ENCODE measurements around the gene HDAC5. TPM values are rescaled to one million over a fixed set of nuclear protein-coding genes. Genes with fewer than 3 reads are reported as not detected.
"Not testable (repeated sequence)": the region's sequence is repeated elsewhere in the genome, so short reads cannot be mapped to it uniquely, and the experiment has no call there.

Gene HDAC5
- polyA plus RNA-seq, 4 donors = 10.1 to 39.9 (median 17.3) TPM

DNA sequence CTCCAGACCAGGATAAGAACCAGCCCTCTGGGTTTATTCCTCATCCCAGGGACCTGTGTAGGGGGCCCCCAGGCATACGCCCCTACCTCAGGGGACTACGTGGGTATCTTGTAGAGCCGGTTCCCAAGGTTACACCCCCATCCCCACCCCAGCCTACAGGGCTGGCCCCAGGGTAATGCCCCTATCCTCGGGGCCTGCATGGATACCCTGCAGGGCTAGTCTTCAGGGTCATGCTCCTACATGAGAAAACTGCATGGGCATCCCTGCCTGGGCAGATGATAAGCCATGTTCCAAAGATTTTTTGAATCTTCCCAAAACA is 14.2 kb downstream of the HDAC5 start:
- Histone ChIP-seq H3K9me3 (ENCODE audit: control insufficient read depth in 2 of 2, insufficient read depth in 1 of 2, low read depth in 1 of 2, low read length in 1 of 2) (no peaks in the 10 kb centered on the region), H3K27ac (ENCODE audit: low read depth in 1 of 3, low read length in 2 of 3) (peak overlapping the region in 2 of 3 donors; percentile 69 to 77), H3K36me3 (ENCODE audit: control insufficient read depth in 3 of 3, insufficient read depth in 2 of 3, low read depth in 1 of 3, low read length in 3 of 3) (peaks cover 0 to 85% (median 0%) of the 10 kb centered on the region in 3 donors), H3K4me1 (ENCODE audit: control insufficient read depth in 3 of 3, insufficient read depth in 2 of 3, low read depth in 1 of 3, low read length in 2 of 3) (peaks cover 2 to 51% (median 10%) of the 10 kb centered on the region in 3 donors), H3K27me3 (ENCODE audit: control insufficient read depth in 3 of 3, insufficient read depth in 3 of 3, low read length in 3 of 3) (no peaks in the 10 kb centered on the region), H3K4me3 (ENCODE audit: low read depth in 1 of 3, low read length in 3 of 3) (no peak overlapping the region)
- WGBS, 3 donors = 29 to 57% (median 48%) methylated on average over 4 of the region's 4 CpGs
- no peak for FAIRE-seq
- DNase-seq = no peak

DNA sequence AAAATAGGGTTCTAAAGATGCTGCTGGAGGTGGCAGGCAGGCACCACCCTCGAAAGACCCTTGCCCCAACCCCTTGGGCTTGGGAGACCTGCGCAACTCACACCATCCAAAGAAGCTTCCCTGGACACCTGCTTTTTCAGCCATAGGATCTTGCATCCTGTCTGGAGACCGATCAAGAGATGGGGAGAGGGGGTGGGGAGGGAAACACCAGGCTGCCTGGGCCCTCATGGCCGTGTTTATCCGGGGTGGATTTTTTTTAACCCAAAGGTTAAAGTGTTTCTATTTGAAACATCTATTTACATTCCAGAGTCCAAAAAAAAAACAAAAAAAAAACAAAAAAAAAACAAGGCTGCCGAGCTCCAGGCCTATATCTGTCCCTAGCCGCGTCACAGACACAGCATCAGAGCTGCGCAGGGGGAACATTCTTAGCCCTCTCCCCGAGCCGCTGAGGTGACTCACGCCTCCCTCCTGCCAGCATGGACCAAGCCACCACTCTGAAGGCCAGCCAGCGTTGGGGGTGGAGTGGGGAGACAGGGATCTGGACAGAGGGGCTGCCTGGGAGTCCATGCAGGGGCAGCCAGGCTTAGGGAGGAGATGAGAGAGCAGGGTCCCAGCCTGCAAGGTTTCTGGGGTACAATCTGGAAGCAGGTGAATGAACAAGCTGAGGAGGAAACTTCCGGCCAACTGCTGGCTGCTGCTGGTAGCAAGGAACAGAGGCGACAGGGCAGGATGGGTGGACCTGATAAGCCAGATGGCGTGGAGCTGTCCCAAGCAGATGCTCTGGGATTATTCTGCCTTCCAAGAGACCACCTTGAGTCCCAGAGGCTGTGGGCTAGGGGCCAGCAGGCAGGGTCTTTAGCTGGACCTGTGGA is 14.8 kb downstream of the HDAC5 start:
- peak in 1 of 2 donors; percentile 62 for DNase-seq
- Histone ChIP-seq H3K27ac (ENCODE audit: low read depth in 1 of 3, low read length in 2 of 3) (peak overlapping the region in 2 of 3 donors; percentile 69 to 77), H3K4me3 (ENCODE audit: low read depth in 1 of 3, low read length in 3 of 3) (no peak overlapping the region), H3K36me3 (ENCODE audit: control insufficient read depth in 3 of 3, insufficient read depth in 2 of 3, low read depth in 1 of 3, low read length in 3 of 3) (peaks cover 0 to 83% (median 0%) of the 10 kb centered on the region in 3 donors), H3K9me3 (ENCODE audit: control insufficient read depth in 2 of 2, insufficient read depth in 1 of 2, low read depth in 1 of 2, low read length in 1 of 2) (no peaks in the 10 kb centered on the region), H3K4me1 (ENCODE audit: control insufficient read depth in 3 of 3, insufficient read depth in 2 of 3, low read depth in 1 of 3, low read length in 2 of 3) (peaks cover 2 to 51% (median 10%) of the 10 kb centered on the region in 3 donors), H3K27me3 (ENCODE audit: control insufficient read depth in 3 of 3, insufficient read depth in 3 of 3, low read length in 3 of 3) (no peaks in the 10 kb centered on the region)
- FAIRE-seq = no peak
- WGBS, 3 donors = 42 to 45% (median 43%) methylated on average over 16 of the region's 16 CpGs

DNA sequence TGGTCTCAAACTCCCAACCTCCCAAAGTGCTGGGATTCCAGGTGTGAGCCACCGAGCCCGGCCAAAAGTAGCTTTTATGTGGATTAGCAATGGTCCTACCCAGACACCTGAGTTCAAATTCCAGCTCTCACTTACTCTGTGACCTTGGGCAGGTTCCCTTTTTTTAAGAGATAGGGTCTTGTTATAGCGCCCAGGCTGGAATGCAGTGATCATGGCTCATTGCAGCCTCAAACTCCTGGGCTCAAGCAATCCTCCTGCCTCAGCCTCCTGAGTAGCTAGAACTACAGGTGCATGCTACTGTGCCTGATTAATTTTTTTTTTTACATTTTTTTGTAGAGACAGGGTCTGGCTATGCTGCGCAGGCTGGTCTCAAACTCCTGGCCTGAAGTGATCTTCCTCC is 16.6 kb downstream of the HDAC5 start:
- Histone ChIP-seq H3K36me3 (ENCODE audit: control insufficient read depth in 3 of 3, insufficient read depth in 2 of 3, low read depth in 1 of 3, low read length in 3 of 3) (peaks cover 0 to 75% (median 0%) of the 10 kb centered on the region in 3 donors), H3K9me3 (ENCODE audit: control insufficient read depth in 2 of 2, insufficient read depth in 1 of 2, low read depth in 1 of 2, low read length in 1 of 2) (no peaks in the 10 kb centered on the region), H3K27ac (ENCODE audit: low read depth in 1 of 3, low read length in 2 of 3) (no peak overlapping the region), H3K4me3 (ENCODE audit: low read depth in 1 of 3, low read length in 3 of 3) (no peak overlapping the region), H3K27me3 (ENCODE audit: control insufficient read depth in 3 of 3, insufficient read depth in 3 of 3, low read length in 3 of 3) (no peaks in the 10 kb centered on the region), H3K4me1 (ENCODE audit: control insufficient read depth in 3 of 3, insufficient read depth in 2 of 3, low read depth in 1 of 3, low read length in 2 of 3) (peaks cover 2 to 41% (median 6%) of the 10 kb centered on the region in 3 donors)
- no peak for DNase-seq
- WGBS, 3 donors = 82 to 87% (median 86%) methylated on average over 4 of the region's 4 CpGs
- FAIRE-seq = no peak

DNA sequence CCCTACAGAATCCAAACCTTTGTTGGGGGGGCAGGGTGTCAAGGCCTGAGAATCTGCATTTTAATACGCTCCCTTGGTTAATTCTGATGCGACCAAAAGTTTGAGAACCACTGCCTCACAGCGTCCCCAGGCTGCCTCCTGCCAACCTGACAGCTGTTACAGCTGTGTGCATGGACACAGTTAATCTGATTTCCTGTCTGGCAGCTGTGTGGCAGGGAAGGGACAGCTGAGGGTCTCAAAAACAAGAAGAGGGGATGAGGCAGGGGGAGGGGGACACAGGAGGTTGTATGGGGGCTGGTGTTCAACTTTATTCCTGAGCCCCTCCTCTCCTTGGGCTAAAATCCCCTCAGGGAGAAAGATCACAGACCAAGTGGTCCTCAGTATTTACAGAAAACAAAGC is 17.5 kb downstream of the HDAC5 start:
- H3K9me3 ChIP-seq (ENCODE audit: control insufficient read depth in 2 of 2, insufficient read depth in 1 of 2, low read depth in 1 of 2, low read length in 1 of 2) = no peaks in the 10 kb centered on the region
- H3K27ac ChIP-seq (ENCODE audit: low read depth in 1 of 3, low read length in 2 of 3) = no peak overlapping the region
- H3K4me3 ChIP-seq (ENCODE audit: low read depth in 1 of 3, low read length in 3 of 3) = no peak overlapping the region
- peaks cover 0 to 76% (median 0%) of the 10 kb centered on the region in 3 donors for H3K36me3 ChIP-seq (ENCODE audit: control insufficient read depth in 3 of 3, insufficient read depth in 2 of 3, low read depth in 1 of 3, low read length in 3 of 3)
- DNase-seq = no peak
- FAIRE-seq = no peak
- H3K27me3 ChIP-seq (ENCODE audit: control insufficient read depth in 3 of 3, insufficient read depth in 3 of 3, low read length in 3 of 3) = no peaks in the 10 kb centered on the region
- peaks cover under 1 to 33% (median 2%) of the 10 kb centered on the region in 3 donors for H3K4me1 ChIP-seq (ENCODE audit: control insufficient read depth in 3 of 3, insufficient read depth in 2 of 3, low read depth in 1 of 3, low read length in 2 of 3)
- 53 to 60% (median 57%) methylated on average over 3 of the region's 3 CpGs for WGBS, 3 donors

DNA sequence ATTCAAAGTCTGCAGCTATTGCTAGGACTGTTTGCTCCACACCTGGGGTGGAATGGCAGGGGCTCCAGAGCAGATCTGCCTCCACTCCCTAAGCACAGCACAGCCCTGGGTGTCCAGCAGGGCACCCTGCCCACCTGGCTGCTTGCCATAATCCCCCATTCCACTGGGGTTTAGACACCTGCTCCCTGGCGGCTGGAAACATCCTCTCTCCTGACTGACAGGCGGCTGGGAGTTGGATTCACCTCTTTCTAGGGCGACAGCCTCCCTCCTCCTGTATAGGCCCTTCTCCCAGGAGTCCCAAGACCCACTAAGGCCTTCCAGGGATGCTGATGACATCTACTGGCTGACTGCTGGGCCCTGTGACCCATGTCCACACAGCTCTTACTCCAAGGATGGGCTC is 18.0 kb downstream of the HDAC5 start:
- Histone ChIP-seq H3K4me1 (ENCODE audit: control insufficient read depth in 3 of 3, insufficient read depth in 2 of 3, low read depth in 1 of 3, low read length in 2 of 3) (peaks cover 0 to 29% (median 0%) of the 10 kb centered on the region in 3 donors), H3K4me3 (ENCODE audit: low read depth in 1 of 3, low read length in 3 of 3) (no peak overlapping the region), H3K27ac (ENCODE audit: low read depth in 1 of 3, low read length in 2 of 3) (no peak overlapping the region), H3K9me3 (ENCODE audit: control insufficient read depth in 2 of 2, insufficient read depth in 1 of 2, low read depth in 1 of 2, low read length in 1 of 2) (no peaks in the 10 kb centered on the region), H3K36me3 (ENCODE audit: control insufficient read depth in 3 of 3, insufficient read depth in 2 of 3, low read depth in 1 of 3, low read length in 3 of 3) (peaks cover 0 to 72% (median 0%) of the 10 kb centered on the region in 3 donors), H3K27me3 (ENCODE audit: control insufficient read depth in 3 of 3, insufficient read depth in 3 of 3, low read length in 3 of 3) (no peaks in the 10 kb centered on the region)
- 78 to 92% (median 84%) methylated on average over 3 of the region's 3 CpGs for WGBS, 3 donors
- FAIRE-seq (no peak), DNase-seq (no peak)

DNA sequence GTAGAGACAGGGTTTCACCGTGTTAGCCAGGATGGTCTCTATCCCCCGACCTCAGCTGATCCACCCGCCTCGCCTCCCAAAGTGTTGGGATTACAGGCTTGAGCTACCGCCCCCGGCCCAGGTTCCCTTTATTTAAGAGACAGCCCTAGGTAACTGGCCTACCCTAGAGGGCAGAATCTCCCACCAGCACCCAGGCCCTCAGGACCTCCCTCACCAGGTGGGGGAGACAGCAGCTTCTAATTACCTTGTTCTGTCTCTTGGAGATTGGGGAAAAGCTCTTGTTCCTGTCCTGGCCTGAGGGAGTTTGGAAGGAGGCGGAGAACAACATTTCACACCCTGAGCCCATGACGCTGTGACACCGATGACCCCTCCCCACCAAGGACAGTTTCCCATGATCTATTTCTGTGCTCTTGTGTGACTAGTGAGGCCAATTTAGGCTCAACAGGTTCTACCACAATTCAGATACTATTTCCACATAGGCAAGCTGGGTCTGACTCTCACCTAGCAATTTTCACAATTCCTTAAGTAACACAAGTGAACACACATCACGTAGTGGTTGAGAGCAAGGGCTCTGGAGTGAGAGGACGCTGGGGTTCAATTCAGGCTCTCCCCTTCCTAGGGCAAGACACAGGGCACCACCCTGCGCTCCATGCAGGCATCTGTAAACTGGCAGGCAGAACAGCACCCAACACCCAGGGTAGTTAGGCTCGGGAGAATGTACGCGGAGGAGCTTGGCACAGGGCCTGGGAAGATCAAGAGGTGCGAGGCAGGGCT is 20.4 kb downstream of the HDAC5 start:
- no peak overlapping the region for H3K27ac ChIP-seq (ENCODE audit: low read depth in 1 of 3, low read length in 2 of 3)
- H3K27me3 ChIP-seq (ENCODE audit: control insufficient read depth in 3 of 3, insufficient read depth in 3 of 3, low read length in 3 of 3) = no peaks in the 10 kb centered on the region
- DNase-seq = no peak
- H3K4me1 ChIP-seq (ENCODE audit: control insufficient read depth in 3 of 3, insufficient read depth in 2 of 3, low read depth in 1 of 3, low read length in 2 of 3) = peaks cover 0 to 6% (median 0%) of the 10 kb centered on the region in 3 donors
- H3K4me3 ChIP-seq (ENCODE audit: low read depth in 1 of 3, low read length in 3 of 3) = no peak overlapping the region
- peaks cover 0 to 64% (median 0%) of the 10 kb centered on the region in 3 donors for H3K36me3 ChIP-seq (ENCODE audit: control insufficient read depth in 3 of 3, insufficient read depth in 2 of 3, low read depth in 1 of 3, low read length in 3 of 3)
- no peak for FAIRE-seq
- H3K9me3 ChIP-seq (ENCODE audit: control insufficient read depth in 2 of 2, insufficient read depth in 1 of 2, low read depth in 1 of 2, low read length in 1 of 2) = no peaks in the 10 kb centered on the region
- WGBS, 3 donors = 86 to 91% (median 90%) methylated on average over 16 of the region's 16 CpGs

DNA sequence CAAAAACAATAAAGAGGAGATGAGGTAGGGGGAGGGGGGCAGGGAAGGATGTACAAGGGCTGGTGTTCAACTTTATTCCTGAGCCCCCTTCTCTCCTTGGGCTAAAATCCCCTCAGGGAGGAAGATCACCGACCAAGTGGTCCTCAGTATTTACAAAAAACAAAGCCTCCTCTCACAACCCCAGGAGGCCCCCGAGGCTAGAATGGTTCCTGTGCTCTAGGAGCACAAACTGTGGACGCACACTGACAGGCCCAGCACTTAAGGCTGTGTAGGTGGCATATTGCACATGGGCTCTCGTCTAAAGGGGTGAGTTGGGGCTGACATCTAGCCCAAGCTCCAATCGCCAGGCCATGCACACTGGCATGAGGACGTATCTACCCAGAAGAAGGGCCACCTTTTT is 21.6 kb downstream of the HDAC5 start:
- H3K9me3 ChIP-seq (ENCODE audit: control insufficient read depth in 2 of 2, insufficient read depth in 1 of 2, low read depth in 1 of 2, low read length in 1 of 2); FAIRE-seq; H3K4me3 ChIP-seq (ENCODE audit: low read depth in 1 of 3, low read length in 3 of 3); H3K27me3 ChIP-seq (ENCODE audit: control insufficient read depth in 3 of 3, insufficient read depth in 3 of 3, low read length in 3 of 3); H3K27ac ChIP-seq (ENCODE audit: low read depth in 1 of 3, low read length in 2 of 3); DNase-seq: not testable (repeated sequence)
- 83 to 86% (median 85%) methylated on average over 4 to 6 of the region's 6 CpGs for whole genome bisulfite sequencing, 3 donors
- H3K36me3 ChIP-seq (ENCODE audit: control insufficient read depth in 3 of 3, insufficient read depth in 2 of 3, low read depth in 1 of 3, low read length in 3 of 3) = peaks cover 0 to 68% (median 0%) of the 10 kb centered on the region in 3 donors
- peaks cover 0 to 11% (median 0%) of the 10 kb centered on the region in 3 donors for H3K4me1 ChIP-seq (ENCODE audit: control insufficient read depth in 3 of 3, insufficient read depth in 2 of 3, low read depth in 1 of 3, low read length in 2 of 3)

DNA sequence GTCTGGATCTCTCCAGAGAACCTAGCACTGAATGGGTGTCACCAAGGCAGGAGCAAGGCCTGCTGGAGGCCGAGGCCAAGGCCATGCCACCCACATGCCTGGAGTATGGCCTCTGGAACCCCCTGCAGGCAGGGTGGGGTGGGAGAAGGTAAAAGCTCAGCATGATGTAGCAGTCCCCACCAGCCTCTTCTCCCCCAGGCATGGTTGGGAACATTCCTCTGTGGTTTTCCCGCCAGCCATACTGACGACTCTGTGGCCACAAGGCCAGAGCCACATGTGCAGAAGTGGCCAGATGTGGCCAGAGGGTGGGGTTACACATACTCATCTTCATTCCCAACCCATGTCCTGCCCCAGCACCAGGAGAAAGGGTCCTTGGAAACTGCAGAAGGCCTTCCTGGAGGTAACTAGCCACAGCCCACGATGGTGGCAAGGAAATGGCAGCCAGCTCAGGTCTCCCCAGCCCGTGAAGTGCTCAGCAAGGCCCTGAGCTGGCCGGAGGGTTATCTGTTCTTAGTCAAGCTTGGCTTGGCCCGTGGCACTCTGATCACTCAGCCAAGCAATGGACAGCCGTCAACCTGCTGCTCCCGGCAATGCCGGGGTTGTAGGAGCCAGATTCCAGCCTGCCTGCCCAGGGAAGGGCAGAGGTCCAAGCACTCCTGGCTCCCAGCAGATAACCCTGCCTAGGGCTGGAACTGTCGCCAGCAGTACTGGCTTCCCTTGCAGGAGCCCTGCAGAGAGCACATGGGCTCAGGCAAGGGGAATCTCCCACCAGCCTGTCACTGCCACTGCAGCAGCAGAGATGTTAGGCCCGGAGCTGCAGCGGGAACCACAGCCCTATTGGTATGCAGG is 26.1 kb downstream of the HDAC5 start:
- DNase-seq = no peak
- FAIRE-seq = no peak
- Histone ChIP-seq H3K9me3 (ENCODE audit: control insufficient read depth in 2 of 2, insufficient read depth in 1 of 2, low read depth in 1 of 2, low read length in 1 of 2) (no peaks in the 10 kb centered on the region), H3K27ac (ENCODE audit: low read depth in 1 of 3, low read length in 2 of 3) (peak overlapping the region in 2 of 3 donors; percentile 61 to 92), H3K27me3 (ENCODE audit: control insufficient read depth in 3 of 3, insufficient read depth in 3 of 3, low read length in 3 of 3) (no peaks in the 10 kb centered on the region), H3K36me3 (ENCODE audit: control insufficient read depth in 3 of 3, insufficient read depth in 2 of 3, low read depth in 1 of 3, low read length in 3 of 3) (peaks cover 2 to 55% (median 2%) of the 10 kb centered on the region in 3 donors), H3K4me3 (ENCODE audit: low read depth in 1 of 3, low read length in 3 of 3) (no peak overlapping the region), H3K4me1 (ENCODE audit: control insufficient read depth in 3 of 3, insufficient read depth in 2 of 3, low read depth in 1 of 3, low read length in 2 of 3) (peaks cover 0 to 33% (median 0%) of the 10 kb centered on the region in 3 donors)
- 67 to 72% (median 70%) methylated on average over 12 to 13 of the region's 13 CpGs for WGBS, 3 donors
